Suppressor macrophage (primary cell): ENCODE data around the gene SYCE1L.
"Not testable (repeated sequence)": the region's sequence is repeated elsewhere in the genome, so short reads cannot be mapped to it uniquely, and the experiment has no call there.

ENCODE experiments used
- DNase-seq, 4 experiments: peaks; one replicate each; pipeline ENCODE4 v3.0.0-alpha.2; 2020 to 2022
- total RNA-seq, 17 experiments: gene quantifications; one replicate each; lab custom pipeline; 2026; ENCODE audit warnings: mixed read lengths in 6 of 17, inconsistent platforms in 3 of 17; lab: John Stamatoyannopoulos, UW

SYCE1L gene
- total RNA-seq, result 0.12 to 1.4 (median 0.42) reads per million in 17 experiments

- DNase-seq, result no peak
These were observed at the start of gene SYCE1L for GRCh38 chr16:77199211-77199610. TSS of gene SYCE1L (plus strand) at chr16:77199408. CDS start at chr16:77199452, 44 bp downstream.

DNA sequence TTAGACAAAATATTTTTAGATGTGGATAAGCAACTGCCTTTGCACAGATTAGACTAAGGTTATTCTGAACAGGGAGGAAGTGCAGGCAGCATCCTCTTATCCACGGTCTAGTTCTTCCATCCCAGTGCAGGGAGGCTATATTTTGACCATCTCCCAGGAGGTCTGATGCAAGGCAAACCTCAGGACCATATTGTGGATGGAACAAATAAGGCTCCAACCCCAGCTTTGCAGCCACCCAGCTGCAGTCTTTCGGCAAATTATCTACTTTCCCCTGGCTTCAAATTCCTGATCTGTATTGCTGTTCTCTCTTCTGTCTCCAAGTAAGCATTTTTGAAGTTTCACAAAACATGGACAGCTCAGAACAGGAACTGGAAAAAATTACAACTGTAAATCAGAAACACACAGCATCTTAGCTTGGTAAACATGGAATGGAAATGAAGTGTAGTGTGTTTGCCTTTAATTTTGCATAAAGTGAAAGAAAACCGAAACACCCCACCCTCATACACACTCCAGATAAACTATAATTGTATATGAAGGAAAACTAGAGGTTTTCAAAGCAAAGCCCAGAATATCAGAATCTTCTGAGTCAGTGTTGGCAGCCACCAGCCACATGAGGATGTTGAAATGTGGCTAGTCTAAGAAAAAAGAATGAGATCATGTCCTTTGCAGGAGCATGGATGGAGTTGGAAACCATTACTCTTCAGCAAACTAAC is 41.7 kb upstream of the SYCE1L start:
- DNase-seq, result no peak

- DNase-seq, result no peak
These were observed 40.9 kb upstream of the SYCE1L start for GRCh38 chr16:77158293-77158692.

GRCh38 chr16:77165006-77165405 is 34.2 kb upstream of the SYCE1L start:
- DNase-seq, result no peak

GRCh38 chr16:77165536-77166236 is 33.5 kb upstream of the SYCE1L start:
- not testable (repeated sequence) for DNase-seq

- no peak for DNase-seq
These were observed 32.5 kb upstream of the SYCE1L start for GRCh38 chr16:77166726-77167125.

GRCh38 chr16:77168901-77169300 is 30.3 kb upstream of the SYCE1L start:
- no peak for DNase-seq

DNA sequence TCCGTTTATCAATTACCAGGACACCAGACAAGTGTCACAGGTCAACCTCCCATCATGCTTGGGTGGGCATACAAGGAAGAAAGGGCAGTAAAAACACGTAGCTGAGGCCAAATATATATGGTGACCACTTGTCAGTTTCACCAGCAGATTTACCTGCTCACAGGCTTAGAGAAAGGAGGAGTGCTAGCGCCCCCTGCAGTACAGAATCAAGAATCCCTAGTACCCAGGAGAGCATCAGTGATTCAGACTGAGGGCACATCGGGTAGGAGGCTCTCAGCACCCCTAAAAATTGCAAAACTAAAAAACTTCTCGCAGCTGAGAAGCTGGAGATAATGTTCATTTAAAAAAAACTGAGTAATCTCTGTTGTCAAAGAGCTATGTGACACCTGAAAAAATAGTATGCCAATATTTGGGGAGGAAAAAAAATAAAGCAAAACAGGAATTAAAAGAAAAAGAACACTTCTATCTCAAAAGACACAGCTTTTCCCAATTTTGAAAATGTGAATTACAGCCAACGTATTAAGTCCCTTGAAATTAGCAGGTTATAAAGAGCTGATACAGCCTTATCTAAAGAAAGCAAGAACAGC is 29.5 kb upstream of the SYCE1L start:
- peak; percentile 58 to 71 (median 66) for DNase-seq

DNA sequence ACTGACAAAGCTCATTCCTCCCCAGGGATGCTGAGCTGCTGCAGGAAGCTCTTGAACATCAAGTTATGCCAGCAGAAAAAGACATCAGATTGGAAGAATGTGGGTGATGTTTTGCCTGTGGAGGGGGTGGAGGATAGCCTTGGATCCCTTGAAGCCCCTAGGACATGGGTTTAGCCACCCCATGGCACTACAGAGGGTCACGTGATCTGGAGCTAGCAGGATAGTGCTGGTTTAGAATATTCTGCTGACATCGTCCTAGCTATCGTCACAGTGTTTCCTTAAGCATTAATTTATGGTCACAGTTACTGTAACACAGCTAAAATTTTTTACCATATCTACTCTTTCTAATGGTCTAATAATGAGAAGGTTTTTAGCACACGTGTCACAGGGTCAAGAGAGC is 28.4 kb upstream of the SYCE1L start:
- DNase-seq, result no peak

GRCh38 chr16:77171745-77172635 is 27.2 kb upstream of the SYCE1L start:
- DNase-seq, result peak; percentile 63 to 72 (median 65)

DNA sequence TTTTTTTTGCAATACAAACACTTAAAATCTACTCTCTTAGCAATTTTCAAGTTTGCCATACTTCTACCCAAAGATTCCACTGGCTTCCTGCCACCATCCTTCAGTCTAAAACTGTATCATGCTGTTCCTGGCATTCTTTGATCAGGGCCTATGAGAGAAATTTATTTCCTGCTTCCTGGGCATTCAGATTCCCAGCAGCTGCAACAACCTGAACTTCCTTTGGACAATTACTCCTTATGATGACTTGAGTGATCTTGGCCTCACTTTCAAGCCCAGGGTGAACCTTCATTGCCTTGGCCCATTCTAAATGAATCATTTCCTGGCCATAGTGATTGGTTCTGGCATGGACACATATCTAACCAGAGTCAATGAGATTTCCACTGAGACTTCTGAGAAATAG is 26.3 kb upstream of the SYCE1L start:
- no peak for DNase-seq

DNA sequence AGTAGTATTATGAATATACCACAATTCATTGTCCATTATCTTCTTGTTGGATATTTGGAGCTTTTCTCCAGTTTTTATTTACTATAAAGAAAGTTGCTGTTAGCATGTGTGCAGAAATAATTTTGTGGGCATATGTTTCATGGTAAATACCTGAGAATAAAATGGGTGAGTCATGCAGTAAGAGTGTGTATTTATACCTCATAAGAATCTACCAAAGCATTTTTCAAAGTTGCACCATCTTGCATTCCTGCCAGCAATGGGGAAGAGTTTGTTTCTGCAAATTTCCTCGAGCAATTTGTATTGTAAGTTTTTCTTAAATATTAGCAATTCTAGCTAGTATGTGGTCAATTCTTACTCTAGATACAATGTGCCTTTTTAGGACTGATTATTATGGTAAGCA is 16.1 kb upstream of the SYCE1L start:
- no peak for DNase-seq

- not testable (repeated sequence) for DNase-seq
These were observed 12.9 kb upstream of the SYCE1L start for GRCh38 chr16:77186298-77186697.

- DNase-seq, result no peak
These were observed 9.1 kb upstream of the SYCE1L start for GRCh38 chr16:77190190-77190477.

- DNase-seq, result peak; percentile 96 to 98 (median 98)
These were observed 8.5 kb upstream of the SYCE1L start, which contains the start of gene MON1B for GRCh38 chr16:77190478-77191258. TSS of gene MON1B (plus strand) at chr16:77191190. CDS start at chr16:77191486, 296 bp downstream.

GRCh38 chr16:77191259-77191969 is 7.8 kb upstream of the SYCE1L start:
- peak; percentile 72 to 83 (median 82) for DNase-seq

DNA sequence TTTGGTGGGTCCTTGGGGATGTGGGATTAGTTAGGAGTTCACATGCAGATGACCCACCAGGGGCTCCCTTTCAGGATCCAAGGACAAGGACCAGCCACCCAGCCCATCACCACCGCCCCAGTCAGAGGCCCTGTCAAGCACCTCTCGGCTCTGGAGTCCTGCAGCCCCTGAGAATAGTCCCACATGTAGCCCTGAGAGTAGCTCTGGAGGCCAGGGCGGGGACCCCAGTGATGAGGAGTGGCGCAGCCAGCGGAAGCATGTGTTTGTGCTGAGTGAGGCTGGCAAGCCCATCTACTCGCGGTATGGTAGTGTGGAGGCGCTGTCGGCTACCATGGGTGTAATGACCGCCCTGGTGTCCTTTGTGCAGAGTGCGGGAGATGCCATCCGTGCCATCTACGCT is 5.8 kb upstream of the SYCE1L start:
- DNase-seq, result no peak

DNA sequence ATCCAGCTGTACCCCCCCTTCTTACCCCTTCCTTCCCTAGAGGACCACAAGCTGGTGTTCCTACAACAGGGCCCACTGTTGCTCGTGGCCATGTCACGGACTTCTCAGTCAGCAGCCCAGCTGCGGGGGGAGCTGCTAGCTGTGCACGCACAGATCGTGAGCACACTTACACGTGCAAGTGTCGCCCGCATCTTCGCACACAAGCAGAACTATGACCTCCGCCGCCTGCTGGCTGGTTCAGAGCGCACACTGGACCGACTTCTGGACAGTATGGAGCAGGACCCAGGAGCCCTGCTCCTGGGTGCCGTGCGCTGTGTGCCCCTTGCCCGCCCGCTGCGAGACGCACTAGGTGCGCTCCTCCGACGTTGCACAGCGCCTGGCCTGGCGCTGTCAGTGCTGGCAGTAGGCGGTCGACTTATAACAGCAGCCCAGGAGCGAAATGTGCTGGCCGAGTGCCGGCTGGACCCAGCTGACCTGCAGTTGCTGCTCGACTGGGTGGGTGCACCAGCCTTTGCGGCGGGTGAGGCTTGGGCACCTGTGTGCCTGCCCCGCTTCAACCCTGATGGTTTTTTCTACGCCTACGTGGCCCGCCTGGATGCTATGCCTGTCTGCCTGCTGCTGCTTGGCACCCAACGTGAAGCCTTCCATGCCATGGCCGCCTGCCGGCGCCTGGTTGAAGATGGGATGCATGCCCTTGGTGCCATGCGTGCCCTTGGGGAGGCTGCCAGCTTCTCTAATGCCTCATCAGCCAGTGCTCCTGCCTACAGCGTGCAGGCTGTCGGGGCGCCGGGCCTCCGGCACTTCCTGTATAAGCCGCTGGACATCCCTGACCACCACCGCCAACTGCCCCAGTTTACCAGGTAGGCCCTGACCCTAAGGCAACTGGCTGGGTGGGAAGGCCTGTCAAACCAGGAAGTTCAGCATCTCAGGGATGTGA is 4.6 kb upstream of the SYCE1L start:
- DNase-seq, result no peak

- no peak for DNase-seq
These were observed 3.8 kb upstream of the SYCE1L start for GRCh38 chr16:77195411-77195810.

DNA sequence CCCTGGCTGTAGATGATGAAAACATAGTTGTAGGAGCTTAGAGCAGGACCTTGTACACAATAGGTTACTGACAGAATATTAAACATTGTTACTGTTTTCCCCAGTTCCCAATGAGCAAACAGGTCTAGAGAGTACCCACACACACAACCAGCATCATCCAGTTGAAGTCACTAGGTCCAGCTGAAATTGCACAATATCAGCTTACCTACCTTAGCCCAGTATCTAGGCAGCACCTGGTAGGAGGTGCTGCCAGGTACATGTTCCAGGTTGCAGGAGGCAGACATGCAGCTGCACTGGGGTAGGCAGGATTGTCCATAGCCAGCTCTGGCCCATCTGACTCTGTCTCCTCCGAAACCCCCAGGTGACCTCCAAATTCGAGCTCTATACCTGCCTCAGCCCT is 1.5 kb upstream of the SYCE1L start:
- no peak for DNase-seq
